DOHH2 (cell line): ENCODE data around the gene COL1A2.

Source experiments
- H3F3A ChIP-seq: fragments of 200-600 bp; sonication (generic), shearing (Covaris generic); 2 replicates; pipeline ENCODE4 v1.6.0; 2016; ENCODE audit warnings: antibody characterized with exemption, mild to moderate bottlenecking; ENCODE audit not compliant: control insufficient read depth, insufficient read depth
- H3K27ac ChIP-seq: fragments of 200-600 bp; sonication (generic); 2 replicates; pipeline ENCODE4 v1.5.1; 2014; ENCODE audit warnings: low read depth, mild to moderate bottlenecking, low read length, moderate library complexity
- H3K27me3 ChIP-seq: fragments of 200-600 bp; sonication (generic); 2 replicates; pipeline ENCODE4 v1.6.1; 2014; ENCODE audit warnings: mild to moderate bottlenecking, low read length, mixed read lengths; ENCODE audit not compliant: control insufficient read depth
- H3K36me3 ChIP-seq: fragments of 200-600 bp; sonication (generic); 2 replicates; pipeline ENCODE4 v1.6.1; 2014; ENCODE audit warnings: mild to moderate bottlenecking, low read length, moderate library complexity, mixed read lengths; ENCODE audit not compliant: control insufficient read depth
- H3K4me1 ChIP-seq: fragments of 200-600 bp; sonication (generic); 2 replicates; pipeline ENCODE4 v1.6.1; 2014; ENCODE audit warnings: mild to moderate bottlenecking, low read length, mixed read lengths; ENCODE audit not compliant: control insufficient read depth
- H3K4me2 ChIP-seq: fragments of 200-600 bp; sonication (generic); 2 replicates; pipeline ENCODE4 v1.6.0; 2014; ENCODE audit warnings: mild to moderate bottlenecking, low read length, moderate library complexity
- H3K4me3 ChIP-seq: fragments of 200-600 bp; sonication (generic); 2 replicates; pipeline ENCODE4 v1.5.1; 2014; ENCODE audit warnings: mild to moderate bottlenecking, low read length, mixed read lengths
- H3K79me2 ChIP-seq: fragments of 200-600 bp; sonication (generic); 2 replicates; pipeline ENCODE4 v1.6.1; 2014; ENCODE audit warnings: mild to moderate bottlenecking, low read length, mixed read lengths; ENCODE audit not compliant: control insufficient read depth
- H3K9me2 ChIP-seq: fragments of 200-600 bp; sonication (generic); replicated peaks from 2 replicates; pipeline ENCODE4 v1.6.1; 2014; ENCODE audit warnings: mild to moderate bottlenecking, low read length, mixed read lengths; ENCODE audit not compliant: control insufficient read depth
- H3K9me3 ChIP-seq: fragments of 200-600 bp; sonication (generic); 2 replicates; pipeline ENCODE4 v1.6.1; 2014; ENCODE audit warnings: antibody characterized with exemption, low read length, mixed read lengths; ENCODE audit not compliant: control insufficient read depth, insufficient read depth
- H4K20me1 ChIP-seq: fragments of 200-600 bp; sonication (generic); 2 replicates; pipeline ENCODE4 v1.6.0; 2014; ENCODE audit warnings: low read depth, mild to moderate bottlenecking, antibody characterized with exemption, low read length, moderate library complexity; ENCODE audit not compliant: control insufficient read depth, insufficient read depth
- EZH2phosphoT487 ChIP-seq: fragments of 200-600 bp; sonication (generic); IDR thresholded peaks from 2 replicates; pipeline ENCODE4 v1.6.1; 2017; ENCODE audit warnings: borderline replicate concordance, mild to moderate bottlenecking, antibody characterized with exemption, low read length, moderate library complexity, mixed read lengths
- TF ChIP-seq, protein P1 (sequence below): fragments of 200-600 bp; sonication (generic); IDR thresholded peaks from one replicate; pipeline ENCODE4 v1.5.1; 2014; ENCODE audit warnings: antibody characterized with exemption, mild to moderate bottlenecking, low read depth, low read length; ENCODE audit not compliant: poor library complexity, severe bottlenecking

The COL1A2 gene

DNA sequence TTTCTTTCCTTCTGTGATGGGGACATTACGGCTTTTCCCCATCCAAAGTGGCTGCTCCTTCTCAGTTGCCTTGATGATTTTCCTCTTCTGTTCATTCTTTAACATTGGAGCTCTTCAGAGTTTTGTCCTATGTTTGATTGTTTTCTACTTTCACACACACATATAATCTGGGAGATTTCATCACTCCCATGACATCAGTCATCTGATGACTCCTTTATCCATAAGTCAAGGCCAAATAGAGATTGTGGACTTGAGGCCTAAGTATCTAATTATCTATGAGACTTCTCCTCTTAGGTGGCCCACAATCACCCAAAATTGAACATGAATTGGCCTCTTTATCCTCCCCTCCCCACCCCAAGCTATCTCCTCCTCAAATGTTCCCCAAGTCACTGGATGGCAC is 5.3 kb upstream of the COL1A2 start:
- no peaks in the 10 kb centered on the region for H3K79me2 ChIP-seq
- no peak overlapping the region for H3K4me2 ChIP-seq
- TF ChIP-seq EZH2phosphoT487, result no peak
- TF ChIP-seq, protein P1, sequence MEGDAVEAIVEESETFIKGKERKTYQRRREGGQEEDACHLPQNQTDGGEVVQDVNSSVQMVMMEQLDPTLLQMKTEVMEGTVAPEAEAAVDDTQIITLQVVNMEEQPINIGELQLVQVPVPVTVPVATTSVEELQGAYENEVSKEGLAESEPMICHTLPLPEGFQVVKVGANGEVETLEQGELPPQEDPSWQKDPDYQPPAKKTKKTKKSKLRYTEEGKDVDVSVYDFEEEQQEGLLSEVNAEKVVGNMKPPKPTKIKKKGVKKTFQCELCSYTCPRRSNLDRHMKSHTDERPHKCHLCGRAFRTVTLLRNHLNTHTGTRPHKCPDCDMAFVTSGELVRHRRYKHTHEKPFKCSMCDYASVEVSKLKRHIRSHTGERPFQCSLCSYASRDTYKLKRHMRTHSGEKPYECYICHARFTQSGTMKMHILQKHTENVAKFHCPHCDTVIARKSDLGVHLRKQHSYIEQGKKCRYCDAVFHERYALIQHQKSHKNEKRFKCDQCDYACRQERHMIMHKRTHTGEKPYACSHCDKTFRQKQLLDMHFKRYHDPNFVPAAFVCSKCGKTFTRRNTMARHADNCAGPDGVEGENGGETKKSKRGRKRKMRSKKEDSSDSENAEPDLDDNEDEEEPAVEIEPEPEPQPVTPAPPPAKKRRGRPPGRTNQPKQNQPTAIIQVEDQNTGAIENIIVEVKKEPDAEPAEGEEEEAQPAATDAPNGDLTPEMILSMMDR, result no peak
- no peak overlapping the region for H3K4me3 ChIP-seq
- H3K36me3 ChIP-seq, result no peaks in the 10 kb centered on the region
- peaks cover 10% of the 10 kb centered on the region; the same call in 1 of the 2 replicates for H3K27me3 ChIP-seq
- no peak overlapping the region for H3K27ac ChIP-seq
- no peaks in the 10 kb centered on the region for H3K4me1 ChIP-seq
- H3K9me3 ChIP-seq, result no peaks in the 10 kb centered on the region
- H3F3A ChIP-seq, result no peaks in the 10 kb centered on the region
- no peaks in the 10 kb centered on the region for H3K9me2 ChIP-seq
- no peaks in the 10 kb centered on the region for H4K20me1 ChIP-seq

DNA sequence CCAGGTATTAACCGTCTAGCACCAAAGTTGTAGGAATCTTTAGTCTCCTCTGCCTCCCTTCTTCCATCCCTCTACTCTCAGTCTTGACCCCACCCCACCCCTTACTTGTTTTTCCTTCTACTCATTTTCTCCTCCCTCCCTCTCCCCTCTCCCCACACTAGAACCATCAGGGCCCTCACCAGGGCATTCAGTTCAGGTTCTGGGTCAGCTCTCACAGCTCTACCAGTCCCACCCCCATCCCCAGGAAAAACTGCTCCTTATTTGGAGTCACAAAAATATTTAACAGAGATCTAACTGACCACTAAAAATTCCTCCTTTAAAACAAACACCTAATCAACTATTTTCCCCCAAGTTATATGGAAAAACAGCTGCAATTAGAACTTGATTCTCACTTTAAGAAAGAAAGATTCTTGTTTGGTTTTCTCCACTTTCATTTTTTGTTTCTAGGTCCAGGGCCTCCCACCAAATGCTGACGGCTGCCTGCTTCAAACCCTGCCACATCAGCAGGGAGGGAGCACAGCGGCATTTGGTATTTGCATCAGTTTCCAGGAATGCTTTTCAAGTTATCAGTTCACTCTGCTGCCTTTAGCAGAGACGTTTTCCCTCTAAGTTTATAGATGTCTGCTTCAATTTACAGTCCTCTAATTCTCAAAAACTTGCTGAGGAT is 2.8 kb upstream of the COL1A2 start:
- H3K27ac ChIP-seq, result no peak overlapping the region
- TF ChIP-seq EZH2phosphoT487, result no peak
- TF ChIP-seq, protein P1, result no peak
- H3K36me3 ChIP-seq, result no peaks in the 10 kb centered on the region
- H4K20me1 ChIP-seq, result no peaks in the 10 kb centered on the region
- no peaks in the 10 kb centered on the region for H3F3A ChIP-seq
- H3K9me2 ChIP-seq, result no peaks in the 10 kb centered on the region
- no peaks in the 10 kb centered on the region for H3K4me1 ChIP-seq
- H3K4me2 ChIP-seq, result no peak overlapping the region
- H3K79me2 ChIP-seq, result no peaks in the 10 kb centered on the region
- no peaks in the 10 kb centered on the region for H3K9me3 ChIP-seq
- H3K4me3 ChIP-seq, result no peak overlapping the region
- peaks cover 19% of the 10 kb centered on the region for H3K27me3 ChIP-seq

DNA sequence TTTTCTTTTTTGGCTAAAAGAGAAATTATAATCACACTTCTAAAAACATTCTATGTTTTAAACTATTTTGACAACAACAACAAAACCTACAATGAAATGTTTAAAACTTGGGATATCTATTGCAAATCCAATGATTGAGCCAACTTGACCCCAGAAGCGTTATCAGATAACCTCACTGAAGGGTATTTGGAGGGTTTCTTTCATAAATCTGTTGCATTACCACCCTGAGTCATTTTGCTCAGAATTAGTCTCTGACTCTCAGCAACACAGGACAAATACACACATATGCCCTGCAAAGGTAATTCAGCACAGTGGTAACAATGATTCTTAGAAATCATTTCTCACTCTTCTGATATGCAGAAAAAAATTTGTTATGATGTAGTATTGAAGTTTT is 2.3 kb upstream of the COL1A2 start:
- Histone ChIP-seq H3K9me3 (no peaks in the 10 kb centered on the region), H3K36me3 (no peaks in the 10 kb centered on the region), H3K9me2 (no peaks in the 10 kb centered on the region), H3K79me2 (no peaks in the 10 kb centered on the region), H3K4me3 (no peak overlapping the region), H4K20me1 (no peaks in the 10 kb centered on the region), H3K27me3 (peaks cover 19% of the 10 kb centered on the region), H3F3A (no peaks in the 10 kb centered on the region), H3K4me1 (no peaks in the 10 kb centered on the region), H3K27ac (no peak overlapping the region), H3K4me2 (no peak overlapping the region)
- TF ChIP-seq EZH2phosphoT487, result no peak
- TF ChIP-seq, protein P1, result no peak
